ENCODE results near the gene GABBR1.

DNA sequence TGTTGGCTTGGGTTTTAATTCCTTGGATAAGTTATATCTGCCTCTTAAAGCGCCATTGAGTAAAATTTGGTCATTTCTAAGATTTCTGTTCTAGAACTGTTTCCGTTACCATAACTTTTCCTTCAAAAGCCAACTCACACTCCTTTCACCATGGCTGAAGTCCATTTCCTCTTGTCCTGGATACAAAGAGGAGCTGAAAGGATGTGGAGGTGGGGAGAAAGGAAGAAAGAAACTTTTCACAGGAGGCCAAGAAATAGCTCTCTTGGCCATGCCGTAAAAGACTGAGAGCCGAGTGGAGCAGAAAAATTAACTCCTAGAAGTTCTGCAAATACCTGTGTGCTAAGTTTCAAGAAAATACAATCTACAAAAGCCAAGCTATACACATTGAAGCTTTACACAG, 21.6 kb downstream of the GABBR1 start:
- TF ChIP-seq, protein P1, sequence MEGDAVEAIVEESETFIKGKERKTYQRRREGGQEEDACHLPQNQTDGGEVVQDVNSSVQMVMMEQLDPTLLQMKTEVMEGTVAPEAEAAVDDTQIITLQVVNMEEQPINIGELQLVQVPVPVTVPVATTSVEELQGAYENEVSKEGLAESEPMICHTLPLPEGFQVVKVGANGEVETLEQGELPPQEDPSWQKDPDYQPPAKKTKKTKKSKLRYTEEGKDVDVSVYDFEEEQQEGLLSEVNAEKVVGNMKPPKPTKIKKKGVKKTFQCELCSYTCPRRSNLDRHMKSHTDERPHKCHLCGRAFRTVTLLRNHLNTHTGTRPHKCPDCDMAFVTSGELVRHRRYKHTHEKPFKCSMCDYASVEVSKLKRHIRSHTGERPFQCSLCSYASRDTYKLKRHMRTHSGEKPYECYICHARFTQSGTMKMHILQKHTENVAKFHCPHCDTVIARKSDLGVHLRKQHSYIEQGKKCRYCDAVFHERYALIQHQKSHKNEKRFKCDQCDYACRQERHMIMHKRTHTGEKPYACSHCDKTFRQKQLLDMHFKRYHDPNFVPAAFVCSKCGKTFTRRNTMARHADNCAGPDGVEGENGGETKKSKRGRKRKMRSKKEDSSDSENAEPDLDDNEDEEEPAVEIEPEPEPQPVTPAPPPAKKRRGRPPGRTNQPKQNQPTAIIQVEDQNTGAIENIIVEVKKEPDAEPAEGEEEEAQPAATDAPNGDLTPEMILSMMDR (IDR thresholded peaks at IDR 0.05) = no peak
- TF ChIP-seq POLR2AphosphoS5 (IDR thresholded peaks at IDR 0.05; ENCODE audit: low read depth, low read length) (no peak), SIN3A (IDR thresholded peaks at IDR 0.05; ENCODE audit: borderline replicate concordance, insufficient read depth, low read depth, low read length) (no peak), TCF7L2 (IDR thresholded peaks at IDR 0.05; ENCODE audit: low read depth, low read length) (no peak)
- TF ChIP-seq, protein P2, sequence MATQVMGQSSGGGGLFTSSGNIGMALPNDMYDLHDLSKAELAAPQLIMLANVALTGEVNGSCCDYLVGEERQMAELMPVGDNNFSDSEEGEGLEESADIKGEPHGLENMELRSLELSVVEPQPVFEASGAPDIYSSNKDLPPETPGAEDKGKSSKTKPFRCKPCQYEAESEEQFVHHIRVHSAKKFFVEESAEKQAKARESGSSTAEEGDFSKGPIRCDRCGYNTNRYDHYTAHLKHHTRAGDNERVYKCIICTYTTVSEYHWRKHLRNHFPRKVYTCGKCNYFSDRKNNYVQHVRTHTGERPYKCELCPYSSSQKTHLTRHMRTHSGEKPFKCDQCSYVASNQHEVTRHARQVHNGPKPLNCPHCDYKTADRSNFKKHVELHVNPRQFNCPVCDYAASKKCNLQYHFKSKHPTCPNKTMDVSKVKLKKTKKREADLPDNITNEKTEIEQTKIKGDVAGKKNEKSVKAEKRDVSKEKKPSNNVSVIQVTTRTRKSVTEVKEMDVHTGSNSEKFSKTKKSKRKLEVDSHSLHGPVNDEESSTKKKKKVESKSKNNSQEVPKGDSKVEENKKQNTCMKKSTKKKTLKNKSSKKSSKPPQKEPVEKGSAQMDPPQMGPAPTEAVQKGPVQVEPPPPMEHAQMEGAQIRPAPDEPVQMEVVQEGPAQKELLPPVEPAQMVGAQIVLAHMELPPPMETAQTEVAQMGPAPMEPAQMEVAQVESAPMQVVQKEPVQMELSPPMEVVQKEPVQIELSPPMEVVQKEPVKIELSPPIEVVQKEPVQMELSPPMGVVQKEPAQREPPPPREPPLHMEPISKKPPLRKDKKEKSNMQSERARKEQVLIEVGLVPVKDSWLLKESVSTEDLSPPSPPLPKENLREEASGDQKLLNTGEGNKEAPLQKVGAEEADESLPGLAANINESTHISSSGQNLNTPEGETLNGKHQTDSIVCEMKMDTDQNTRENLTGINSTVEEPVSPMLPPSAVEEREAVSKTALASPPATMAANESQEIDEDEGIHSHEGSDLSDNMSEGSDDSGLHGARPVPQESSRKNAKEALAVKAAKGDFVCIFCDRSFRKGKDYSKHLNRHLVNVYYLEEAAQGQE (IDR thresholded peaks at IDR 0.05; ENCODE audit: insufficient read depth in 1 of 2, low read depth in 2 of 2, low read length in 1 of 2) = no peak
